Neural cell (in vitro differentiated cells): ENCODE results near the gene PLCXD3.

Experiments used
- EZH2 ChIP-seq: fragments of 200-600, 300-800 bp; shearing (Covaris generic), sonication (generic); IDR thresholded peaks from 2 replicates; pipeline ENCODE4 v1.6.1; 2014; ENCODE audit warnings: antibody characterized with exemption, low read length, borderline replicate concordance, mild to moderate bottlenecking; ENCODE audit not compliant: insufficient read depth, poor library complexity, severe bottlenecking
- MXI1 ChIP-seq: fragments of 450-650 bp; conservative IDR thresholded peaks from 2 replicates; pipeline ENCODE4 v1.6.1; 2014; ENCODE audit warnings: antibody characterized with exemption, mild to moderate bottlenecking; ENCODE audit not compliant: poor library complexity, severe bottlenecking
- POLR2AphosphoS5 ChIP-seq: IDR thresholded peaks from 2 replicates; pipeline ENCODE4 v1.6.1; 2012
- TF ChIP-seq, protein P1 (sequence below): fragments of 450-650 bp; IDR thresholded peaks from 2 replicates; pipeline ENCODE4 v1.5.1; 2014; ENCODE audit warnings: antibody characterized with exemption, mild to moderate bottlenecking, moderate library complexity; ENCODE audit not compliant: poor library complexity, severe bottlenecking

DNA sequence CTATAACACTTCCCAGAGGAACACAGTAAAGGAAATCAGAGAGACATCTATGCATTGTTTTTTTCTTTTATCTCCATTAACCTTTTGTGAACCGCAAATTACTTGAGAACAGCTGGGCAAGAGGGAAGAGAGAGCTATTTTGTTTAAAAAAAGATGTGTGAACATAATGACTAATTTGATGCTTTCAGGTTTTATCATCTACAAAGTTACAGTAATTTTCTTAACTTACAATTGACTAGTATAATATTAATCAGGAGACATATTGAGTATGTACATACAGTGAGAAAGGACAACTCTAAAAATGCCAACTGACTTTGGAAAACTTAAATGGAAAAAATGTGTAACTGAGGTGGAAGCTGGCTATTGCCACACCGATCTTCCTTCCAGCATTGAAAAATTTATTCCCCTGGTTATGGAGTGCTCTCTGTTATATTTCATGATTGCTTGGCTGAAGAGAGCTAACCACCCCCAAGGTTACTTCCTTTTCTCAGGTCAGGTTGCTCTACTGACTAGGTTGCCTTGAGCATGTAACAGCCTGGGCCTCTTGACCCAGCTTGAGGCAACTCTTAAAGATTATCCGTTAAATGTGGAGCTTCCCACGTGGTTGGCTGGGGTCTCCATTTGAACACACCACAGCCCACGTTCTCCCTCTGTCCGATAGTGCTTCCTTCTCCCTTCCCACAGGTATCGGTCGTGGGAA, 234.4 kb downstream of the PLCXD3 start:
- TF ChIP-seq, protein P1, sequence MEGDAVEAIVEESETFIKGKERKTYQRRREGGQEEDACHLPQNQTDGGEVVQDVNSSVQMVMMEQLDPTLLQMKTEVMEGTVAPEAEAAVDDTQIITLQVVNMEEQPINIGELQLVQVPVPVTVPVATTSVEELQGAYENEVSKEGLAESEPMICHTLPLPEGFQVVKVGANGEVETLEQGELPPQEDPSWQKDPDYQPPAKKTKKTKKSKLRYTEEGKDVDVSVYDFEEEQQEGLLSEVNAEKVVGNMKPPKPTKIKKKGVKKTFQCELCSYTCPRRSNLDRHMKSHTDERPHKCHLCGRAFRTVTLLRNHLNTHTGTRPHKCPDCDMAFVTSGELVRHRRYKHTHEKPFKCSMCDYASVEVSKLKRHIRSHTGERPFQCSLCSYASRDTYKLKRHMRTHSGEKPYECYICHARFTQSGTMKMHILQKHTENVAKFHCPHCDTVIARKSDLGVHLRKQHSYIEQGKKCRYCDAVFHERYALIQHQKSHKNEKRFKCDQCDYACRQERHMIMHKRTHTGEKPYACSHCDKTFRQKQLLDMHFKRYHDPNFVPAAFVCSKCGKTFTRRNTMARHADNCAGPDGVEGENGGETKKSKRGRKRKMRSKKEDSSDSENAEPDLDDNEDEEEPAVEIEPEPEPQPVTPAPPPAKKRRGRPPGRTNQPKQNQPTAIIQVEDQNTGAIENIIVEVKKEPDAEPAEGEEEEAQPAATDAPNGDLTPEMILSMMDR: no peak
- TF ChIP-seq MXI1 (no peak), POLR2AphosphoS5 (no peak), EZH2 (no peak)
